Measurements from ENCODE around the gene SHROOM1.

The SHROOM1 gene

DNA sequence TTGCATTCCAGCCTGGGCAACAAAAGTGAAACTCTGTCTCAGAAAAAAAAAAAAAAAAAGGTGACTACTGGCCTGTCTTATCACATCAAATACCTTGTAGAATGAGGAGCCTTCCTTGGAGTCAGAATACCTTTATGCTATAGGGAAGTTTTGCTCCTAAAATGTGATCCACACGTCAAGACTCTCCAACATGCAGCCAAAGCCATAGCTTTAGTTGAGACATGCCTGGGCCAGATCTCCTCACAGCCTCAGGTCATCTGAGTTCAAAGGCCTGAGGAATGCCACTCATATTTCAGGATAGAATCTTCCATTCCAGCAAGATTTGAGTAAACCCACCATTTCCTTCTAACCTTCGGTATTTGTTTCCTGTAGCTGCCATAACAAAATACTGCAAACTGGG is 31.1 kb downstream of the SHROOM1 start:
- no peak for DNase-seq (ENCODE audit: insufficient read length, low spot score)
- no peak for FAIRE-seq
- TF ChIP-seq POLR2A (IDR thresholded peaks at IDR 0.05; ENCODE audit: low read depth, low read length): no peak

- no peak for TF ChIP-seq POLR2A (IDR thresholded peaks at IDR 0.05; ENCODE audit: low read depth, low read length)
- FAIRE-seq (no peak), DNase-seq (ENCODE audit: insufficient read length, low spot score) (no peak)
Observed at GRCh38 chr5:132797651-132798050, 32.8 kb downstream of the SHROOM1 start.

GRCh38 chr5:132791026-132791425 is 39.4 kb downstream of the SHROOM1 start:
- FAIRE-seq: no peak
- no peak for TF ChIP-seq POLR2A (IDR thresholded peaks at IDR 0.05; ENCODE audit: low read depth, low read length)
- DNase-seq (ENCODE audit: insufficient read length, low spot score): no peak

GRCh38 chr5:132790201-132790865 is 40.1 kb downstream of the SHROOM1 start:
- TF ChIP-seq POLR2A (IDR thresholded peaks at IDR 0.05; ENCODE audit: low read depth, low read length): no peak
- no peak for FAIRE-seq
- no peak for DNase-seq (ENCODE audit: insufficient read length, low spot score)

- no peak for DNase-seq (ENCODE audit: insufficient read length, low spot score)
- no peak for FAIRE-seq
- no peak for TF ChIP-seq POLR2A (IDR thresholded peaks at IDR 0.05; ENCODE audit: low read depth, low read length)
Observed at GRCh38 chr5:132788990-132789886, 41.2 kb downstream of the SHROOM1 start.

- no peak for TF ChIP-seq POLR2A (IDR thresholded peaks at IDR 0.05; ENCODE audit: low read depth, low read length)
- FAIRE-seq (no peak), DNase-seq (ENCODE audit: insufficient read length, low spot score) (no peak)
Observed at GRCh38 chr5:132788508-132788907, 41.9 kb downstream of the SHROOM1 start.

DNA sequence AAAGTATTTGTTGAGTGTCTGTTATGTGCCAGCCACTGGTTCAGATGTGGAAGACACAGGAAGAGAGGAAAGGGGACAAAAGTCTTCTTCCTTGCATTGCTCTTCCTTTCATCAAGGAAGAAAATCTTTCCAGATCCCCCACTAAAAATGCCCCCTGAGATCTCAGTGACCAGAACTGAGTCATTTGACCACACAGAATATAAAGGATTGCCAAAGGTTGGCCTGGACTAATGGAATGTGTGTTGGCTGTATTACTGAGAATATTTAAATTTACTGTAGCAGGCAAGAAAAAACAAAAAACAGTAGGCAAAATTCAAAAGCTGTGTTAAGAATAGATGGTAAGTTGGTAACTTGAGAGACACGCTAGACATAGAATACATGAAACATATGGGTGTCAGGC is 43.4 kb downstream of the SHROOM1 start:
- DNase-seq (ENCODE audit: insufficient read length, low spot score) (no peak), FAIRE-seq (no peak)
- TF ChIP-seq POLR2A (IDR thresholded peaks at IDR 0.05; ENCODE audit: low read depth, low read length): no peak

DNA sequence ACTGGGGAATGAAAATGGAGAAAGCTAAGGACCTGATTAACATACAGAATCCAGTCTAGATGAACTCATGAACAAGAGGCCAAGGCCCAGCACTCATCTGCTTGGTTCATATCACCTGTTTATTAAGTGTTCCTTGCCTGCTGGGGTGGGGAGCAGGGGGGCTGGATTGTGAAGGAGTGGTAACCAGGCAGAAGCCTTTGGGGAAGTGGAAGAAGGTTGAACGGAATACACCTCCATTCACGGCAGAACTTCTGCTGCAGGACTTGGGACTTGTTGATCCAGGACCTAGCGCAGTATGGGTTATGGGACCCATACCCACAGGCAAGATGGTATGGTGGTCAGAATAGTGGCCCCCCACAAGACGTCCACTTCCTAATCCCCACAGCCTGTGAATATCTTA is 44.6 kb downstream of the SHROOM1 start:
- no peak for TF ChIP-seq POLR2A (IDR thresholded peaks at IDR 0.05; ENCODE audit: low read depth, low read length)
- FAIRE-seq: no peak
- no peak for DNase-seq (ENCODE audit: insufficient read length, low spot score)

DNA sequence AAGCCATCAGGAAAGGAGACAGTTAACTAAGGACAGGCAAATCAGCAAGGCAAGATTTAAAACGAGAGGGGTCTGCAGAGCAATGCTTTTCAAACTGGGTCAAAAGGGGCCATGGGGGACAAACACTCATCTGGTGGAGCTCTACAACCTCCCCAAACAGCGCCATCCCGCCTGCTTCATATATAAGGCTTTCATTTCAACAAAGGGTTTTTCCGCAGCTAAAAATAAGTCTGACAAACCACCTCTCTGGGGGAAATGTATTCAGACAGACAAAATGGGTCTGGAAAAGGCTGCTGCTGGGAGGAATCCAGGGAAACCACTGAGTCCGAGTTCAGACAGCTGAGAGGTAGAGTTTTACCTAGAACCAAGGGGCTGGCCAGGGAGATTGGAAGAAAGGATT is 45.1 kb downstream of the SHROOM1 start:
- TF ChIP-seq POLR2A (IDR thresholded peaks at IDR 0.05; ENCODE audit: low read depth, low read length): no peak
- FAIRE-seq (no peak), DNase-seq (ENCODE audit: insufficient read length, low spot score) (no peak)

- no peak for FAIRE-seq
- no peak for TF ChIP-seq POLR2A (IDR thresholded peaks at IDR 0.05; ENCODE audit: low read depth, low read length)
- peak; percentile 60 for DNase-seq (ENCODE audit: insufficient read length, low spot score)
Observed at GRCh38 chr5:132782101-132782500, 48.3 kb downstream of the SHROOM1 start.

DNA sequence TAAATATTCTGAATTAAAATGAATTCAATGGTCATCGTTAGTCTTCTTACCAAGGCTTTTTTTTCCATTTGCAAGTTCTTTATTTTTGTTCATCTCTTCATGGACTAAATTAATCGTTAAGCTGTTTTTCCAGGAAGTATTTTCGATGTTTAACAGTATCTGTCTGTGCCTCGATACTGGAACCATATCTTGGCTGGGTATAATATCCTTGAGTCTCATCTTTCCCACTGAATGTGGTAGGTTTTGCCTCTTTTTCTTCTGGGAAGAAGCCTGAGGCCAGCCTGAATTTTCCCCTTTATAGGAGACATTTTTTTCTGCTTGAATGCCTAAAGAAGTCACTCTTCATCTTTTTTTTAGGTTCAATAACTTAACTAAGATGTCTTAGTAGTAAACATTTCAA is 49.4 kb downstream of the SHROOM1 start:
- FAIRE-seq (no peak), DNase-seq (ENCODE audit: insufficient read length, low spot score) (no peak)
- no peak for TF ChIP-seq POLR2A (IDR thresholded peaks at IDR 0.05; ENCODE audit: low read depth, low read length)

GRCh38 chr5:132780577-132780976 is 49.9 kb downstream of the SHROOM1 start:
- FAIRE-seq: no peak
- no peak for DNase-seq (ENCODE audit: insufficient read length, low spot score)
- TF ChIP-seq POLR2A (IDR thresholded peaks at IDR 0.05; ENCODE audit: low read depth, low read length): no peak

- DNase-seq (ENCODE audit: insufficient read length, low spot score) (no peak), FAIRE-seq (no peak)
- no peak for TF ChIP-seq POLR2A (IDR thresholded peaks at IDR 0.05; ENCODE audit: low read depth, low read length)
Observed at GRCh38 chr5:132779961-132780360, 50.5 kb downstream of the SHROOM1 start.

GRCh38 chr5:132778856-132779255 is 51.6 kb downstream of the SHROOM1 start:
- FAIRE-seq: no peak

DNA sequence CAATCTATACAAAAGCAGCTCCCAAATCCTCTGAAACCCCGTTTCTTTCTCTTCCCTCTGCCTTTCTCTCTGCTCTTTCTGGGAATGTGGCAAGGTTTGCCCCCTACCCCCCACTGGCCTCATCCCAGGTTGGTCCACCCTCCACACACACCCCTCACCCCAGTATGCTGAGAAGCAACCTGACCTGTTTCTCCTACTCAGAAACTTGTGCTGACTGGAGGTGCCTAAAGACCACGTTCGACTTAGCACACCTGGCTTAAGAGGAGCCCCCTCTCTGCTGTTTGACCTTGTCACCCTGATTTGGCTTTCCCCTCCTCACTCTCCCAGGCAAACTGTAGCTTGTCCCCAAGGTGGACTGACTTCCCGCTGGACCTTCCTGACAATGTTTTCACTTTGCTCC is 52.3 kb downstream of the SHROOM1 start:
- FAIRE-seq (no peak), DNase-seq (ENCODE audit: insufficient read length, low spot score) (no peak)
- no peak for TF ChIP-seq POLR2A (IDR thresholded peaks at IDR 0.05; ENCODE audit: low read depth, low read length)

More at GRCh38 chr5:132778856-132779255, 51.6 kb downstream of the SHROOM1 start:
- no peak for DNase-seq (ENCODE audit: insufficient read length, low spot score)
- TF ChIP-seq POLR2A (IDR thresholded peaks at IDR 0.05; ENCODE audit: low read depth, low read length): no peak
